IPS-18c (cell line): ENCODE measurements around the gene P2RY2.

Experiments used
- H3K4me3 ChIP-seq: 2 replicates; pipeline ENCODE4 v1.7.0; 2013; ENCODE audit warnings: low read depth, mild to moderate bottlenecking, low read length, moderate library complexity; ENCODE audit not compliant: insufficient read depth
- H3K9me3 ChIP-seq: one replicate; pipeline ENCODE4 v1.6.1; 2013; ENCODE audit warnings: mild to moderate bottlenecking, low read length, moderate library complexity; ENCODE audit not compliant: control insufficient read depth, insufficient read depth

P2RY2 gene

GRCh38 chr11:73198677-73199076, 19.4 kb upstream of the P2RY2 start:
- Histone ChIP-seq H3K4me3 (no peak overlapping the region), H3K9me3 (no peaks in the 10 kb centered on the region)

GRCh38 chr11:73199446-73199845, 18.6 kb upstream of the P2RY2 start:
- no peak overlapping the region for H3K4me3 ChIP-seq
- H3K9me3 ChIP-seq: no peaks in the 10 kb centered on the region

DNA sequence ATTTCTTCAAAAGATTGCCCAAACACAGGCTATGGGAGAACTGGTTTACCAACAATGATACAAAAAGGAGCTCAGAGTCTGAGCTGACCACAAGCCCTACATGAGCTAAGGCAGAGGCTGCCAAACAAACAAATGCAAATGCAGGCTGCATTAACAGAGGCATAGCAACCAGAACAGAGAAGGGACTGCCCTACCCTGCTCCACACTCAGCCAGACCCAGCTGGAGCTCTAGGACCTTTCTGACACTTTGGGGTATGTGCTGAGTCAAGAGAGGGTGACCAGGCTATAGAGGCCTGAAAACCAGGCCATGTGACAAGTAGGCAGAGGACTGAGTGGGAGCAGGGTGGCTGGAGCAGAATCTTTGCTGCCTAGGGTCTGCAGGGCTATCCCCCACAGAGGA, 17.8 kb upstream of the P2RY2 start:
- H3K9me3 ChIP-seq: no peaks in the 10 kb centered on the region
- H3K4me3 ChIP-seq: no peak overlapping the region

GRCh38 chr11:73201249-73201648, 16.8 kb upstream of the P2RY2 start:
- H3K9me3 ChIP-seq: no peaks in the 10 kb centered on the region
- H3K4me3 ChIP-seq: no peak overlapping the region

- H3K4me3 ChIP-seq: no peak overlapping the region
Observed at GRCh38 chr11:73201888-73202780, 15.9 kb upstream of the P2RY2 start.

GRCh38 chr11:73203322-73203721, 14.8 kb upstream of the P2RY2 start:
- H3K4me3 ChIP-seq: no peak overlapping the region
- H3K9me3 ChIP-seq: no peaks in the 10 kb centered on the region

More at GRCh38 chr11:73201888-73202780, 15.9 kb upstream of the P2RY2 start:
- H3K9me3 ChIP-seq: no peaks in the 10 kb centered on the region

- H3K4me3 ChIP-seq: no peak overlapping the region
- no peaks in the 10 kb centered on the region for H3K9me3 ChIP-seq
Observed at GRCh38 chr11:73203790-73204189, 14.3 kb upstream of the P2RY2 start.

- H3K4me3 ChIP-seq: no peak overlapping the region
- no peaks in the 10 kb centered on the region for H3K9me3 ChIP-seq
Observed at GRCh38 chr11:73204711-73205121, 13.4 kb upstream of the P2RY2 start.

GRCh38 chr11:73205661-73206343, 12.3 kb upstream of the P2RY2 start:
- H3K9me3 ChIP-seq: no peaks in the 10 kb centered on the region

DNA sequence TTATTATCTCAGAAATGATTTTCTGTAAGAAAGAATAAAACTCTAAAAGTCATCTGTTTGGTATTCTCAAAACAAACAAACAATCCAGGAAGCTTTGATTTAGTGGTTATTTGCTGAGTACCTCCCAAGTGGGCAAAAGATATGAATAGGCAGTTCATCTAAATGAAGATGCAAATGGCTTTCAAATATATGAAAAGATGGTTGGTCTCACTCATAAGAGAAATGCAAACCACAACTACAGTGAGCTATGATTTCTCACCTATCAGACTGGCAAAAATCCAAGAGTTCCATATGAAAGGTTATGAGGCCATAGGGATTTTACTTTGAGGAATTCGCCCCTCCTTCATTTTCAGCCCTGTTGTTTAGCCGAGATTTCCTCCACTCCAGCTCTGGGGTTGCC, 11.3 kb upstream of the P2RY2 start:
- H3K4me3 ChIP-seq: no peak overlapping the region

More at GRCh38 chr11:73205661-73206343, 12.3 kb upstream of the P2RY2 start:
- no peak overlapping the region for H3K4me3 ChIP-seq

GRCh38 chr11:73209892-73210291, 8.2 kb upstream of the P2RY2 start:
- Histone ChIP-seq H3K4me3 (no peak overlapping the region), H3K9me3 (no peaks in the 10 kb centered on the region)

More for the DNA sequence above, 11.3 kb upstream of the P2RY2 start:
- no peaks in the 10 kb centered on the region for H3K9me3 ChIP-seq

DNA sequence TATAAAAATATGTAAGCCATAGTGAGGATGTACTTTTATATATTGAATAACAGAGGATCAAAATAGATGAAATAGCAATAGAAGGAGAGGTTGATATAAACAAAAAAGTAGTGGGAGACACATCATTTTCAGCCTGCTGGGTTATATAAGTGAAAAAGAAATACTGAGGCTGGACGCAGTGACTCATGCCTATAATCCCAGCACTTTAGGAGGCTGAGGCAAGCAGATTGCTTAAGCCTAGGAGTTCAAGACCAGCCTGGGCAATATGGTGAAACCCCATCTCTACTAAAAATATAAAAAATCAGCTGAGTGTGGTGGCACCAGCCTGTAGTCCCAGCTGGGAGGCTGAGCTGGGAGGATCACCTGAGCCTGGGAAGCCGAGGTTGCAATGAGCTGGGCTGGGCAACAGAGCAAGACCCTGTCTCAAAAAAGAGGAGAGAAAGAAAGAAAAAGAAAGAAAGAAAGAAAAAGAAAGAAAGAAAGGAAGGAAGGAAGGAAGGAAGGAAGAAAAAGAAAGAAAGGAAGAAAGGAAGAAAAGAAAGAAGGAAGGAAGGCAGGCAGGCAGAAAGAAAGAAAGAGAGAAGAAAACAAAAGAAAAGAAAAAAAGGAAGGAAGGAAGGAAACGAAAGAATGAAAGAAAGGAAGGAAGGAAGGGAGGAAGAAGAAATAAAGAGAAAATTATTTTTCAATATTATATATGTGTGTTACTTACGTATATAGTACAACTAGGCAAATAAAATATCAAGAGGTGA, 7.0 kb upstream of the P2RY2 start:
- H3K9me3 ChIP-seq: no peaks in the 10 kb centered on the region
- H3K4me3 ChIP-seq: no peak overlapping the region

DNA sequence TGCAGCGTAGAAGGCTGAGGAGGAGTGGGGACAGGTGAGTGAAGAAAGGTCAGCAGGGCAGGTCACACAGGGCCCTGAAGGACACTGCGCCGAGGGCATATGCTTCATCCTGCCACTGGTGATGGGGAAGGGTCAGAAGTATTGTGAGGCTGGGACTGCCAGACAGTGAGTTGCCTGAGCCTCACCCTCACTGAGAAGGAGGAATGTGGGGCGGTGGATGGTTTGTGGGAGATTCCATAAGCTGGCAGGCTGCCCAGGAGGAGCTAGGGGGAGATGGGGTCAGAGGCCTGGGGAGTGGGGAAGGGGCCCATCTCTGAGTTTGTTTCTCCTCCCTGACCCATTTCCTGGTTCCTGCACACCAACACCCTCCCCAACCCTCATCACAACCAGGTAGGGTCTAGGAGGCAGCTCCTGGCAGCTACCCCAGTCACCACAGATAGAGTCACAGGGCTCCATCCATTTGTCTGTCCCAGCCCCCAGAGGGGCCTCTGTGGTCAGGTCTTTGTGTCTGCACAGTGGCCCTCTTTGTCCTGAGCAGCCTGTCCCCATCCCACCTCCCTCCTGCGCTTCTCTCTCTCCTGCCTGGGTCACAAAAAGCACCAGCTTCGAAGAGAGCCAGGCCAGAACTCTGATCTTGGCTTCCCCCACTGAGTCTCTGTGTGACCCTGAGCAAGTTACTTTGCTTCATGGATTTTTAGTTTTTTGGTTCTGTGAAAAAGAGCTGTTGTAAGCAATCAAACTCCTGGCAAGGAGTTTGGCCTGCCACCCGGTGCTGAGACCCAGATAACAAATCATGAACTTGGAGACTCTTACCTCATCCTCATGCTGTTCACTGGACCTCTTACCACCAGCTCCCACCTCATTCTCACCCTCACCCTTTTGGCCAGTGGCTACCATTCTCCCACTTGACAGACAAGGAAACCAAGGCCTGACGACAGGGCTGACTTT, 4.6 kb upstream of the P2RY2 start:
- Histone ChIP-seq H3K4me3 (no peak overlapping the region), H3K9me3 (no peaks in the 10 kb centered on the region)

- Histone ChIP-seq H3K9me3 (no peaks in the 10 kb centered on the region), H3K4me3 (no peak overlapping the region)
Observed at GRCh38 chr11:73215191-73216134, 2.6 kb upstream of the P2RY2 start.

- Histone ChIP-seq H3K9me3 (no peaks in the 10 kb centered on the region), H3K4me3 (no peak overlapping the region)
Observed at GRCh38 chr11:73216465-73216864, 1.6 kb upstream of the P2RY2 start.
